ENCODE data around the gene SAP30L.

The SAP30L gene

GRCh38 chr5:154421868-154422267 lies 23.9 kb upstream of the SAP30L start:
- DNase-seq = no peak

DNA sequence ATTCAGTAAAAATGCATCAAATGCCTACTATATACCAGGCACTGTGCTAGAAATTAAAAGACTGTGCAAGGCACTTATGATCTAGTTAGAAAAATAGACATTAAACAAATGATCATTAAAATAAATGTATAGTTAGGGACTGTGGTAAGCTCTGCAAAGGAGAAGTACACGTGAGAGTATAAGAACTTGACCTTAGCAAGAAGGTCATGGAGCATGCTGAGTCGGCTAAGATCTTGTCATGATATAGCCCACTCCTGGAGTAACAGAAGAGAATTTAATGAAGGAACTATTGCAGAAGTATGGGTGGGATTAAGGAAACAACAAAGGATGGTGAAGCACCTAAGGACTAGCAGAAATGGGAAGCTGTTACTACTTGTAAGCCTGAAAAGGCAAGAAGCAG lies 23.5 kb upstream of the SAP30L start:
- no peak for DNase-seq

DNA sequence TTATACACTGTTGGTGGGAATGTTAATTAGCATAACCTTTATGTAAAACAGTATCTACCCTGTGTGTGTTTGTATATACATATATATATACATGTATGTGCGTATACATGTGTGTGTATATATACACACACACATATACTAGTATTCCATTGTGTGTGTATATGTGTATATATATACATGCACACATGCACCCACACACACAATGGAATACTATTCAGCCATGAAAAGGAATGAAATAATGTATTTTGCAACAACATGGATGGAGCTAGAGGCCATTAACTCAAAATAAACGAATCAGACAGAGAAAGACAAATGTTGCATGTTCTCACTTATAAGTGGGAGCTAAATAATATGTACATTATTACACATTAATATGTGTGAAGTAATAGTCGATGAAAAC lies 17.6 kb upstream of the SAP30L start:
- DNase-seq = no peak

GRCh38 chr5:154429341-154429740 lies 16.5 kb upstream of the SAP30L start:
- DNase-seq = no peak

GRCh38 chr5:154430466-154430865 lies 15.3 kb upstream of the SAP30L start:
- no peak for DNase-seq

- no peak for DNase-seq
These were observed 14.7 kb upstream of the SAP30L start for GRCh38 chr5:154430961-154431630.

DNA sequence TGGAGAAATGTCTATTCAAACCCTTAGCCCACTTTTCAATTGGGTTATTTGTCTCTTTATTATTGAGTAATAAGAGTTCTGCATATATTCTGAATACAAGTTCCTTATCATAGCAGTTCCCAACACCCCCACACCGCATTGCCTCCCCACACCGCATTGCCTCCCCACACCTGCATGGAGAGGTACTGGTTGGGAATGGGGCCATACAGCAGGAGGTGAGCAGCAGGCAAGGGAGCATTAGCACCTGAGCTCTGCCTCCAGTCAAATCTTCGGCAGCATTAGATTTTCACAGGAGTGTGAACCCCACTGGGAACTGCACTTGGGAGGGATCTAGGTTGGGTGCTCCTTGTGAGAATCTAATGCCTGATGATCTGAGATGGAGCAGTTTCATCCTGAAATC lies 10.6 kb upstream of the SAP30L start:
- DNase-seq = no peak

DNA sequence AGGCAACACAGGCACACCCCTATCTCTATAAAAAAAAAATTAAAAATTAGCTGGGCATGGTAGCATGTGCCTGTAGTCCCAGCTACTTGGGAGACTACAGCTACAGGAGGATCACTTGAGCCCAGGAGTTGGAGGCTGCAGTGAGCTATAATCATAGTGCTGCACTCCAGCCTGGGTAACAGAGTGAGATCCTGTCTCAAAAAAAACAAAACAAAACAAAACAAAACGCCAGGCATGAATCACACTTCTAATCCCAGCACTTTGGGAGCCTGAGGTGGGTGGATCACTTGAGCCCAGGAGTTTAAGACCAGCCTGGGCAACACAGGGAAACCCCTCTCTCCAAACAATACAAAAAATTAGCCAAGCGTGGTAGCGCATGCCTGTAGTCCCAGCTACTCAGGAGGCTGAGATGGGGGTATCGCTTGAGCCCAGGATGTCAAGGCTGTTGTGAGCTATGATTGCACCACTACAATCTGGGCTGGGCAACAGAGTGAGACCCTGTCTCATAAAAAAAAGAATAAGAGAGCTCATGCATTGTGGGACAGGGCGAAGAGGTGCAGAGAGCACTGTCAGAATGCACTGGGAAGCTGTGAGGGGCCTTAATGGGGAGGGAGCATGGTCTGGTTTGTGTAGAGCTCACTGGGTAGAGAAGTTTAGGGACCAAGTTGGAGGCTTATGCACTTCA lies 8.4 kb upstream of the SAP30L start:
- no peak for DNase-seq

GRCh38 chr5:154440540-154440939 lies 5.3 kb upstream of the SAP30L start:
- no peak for DNase-seq

DNA sequence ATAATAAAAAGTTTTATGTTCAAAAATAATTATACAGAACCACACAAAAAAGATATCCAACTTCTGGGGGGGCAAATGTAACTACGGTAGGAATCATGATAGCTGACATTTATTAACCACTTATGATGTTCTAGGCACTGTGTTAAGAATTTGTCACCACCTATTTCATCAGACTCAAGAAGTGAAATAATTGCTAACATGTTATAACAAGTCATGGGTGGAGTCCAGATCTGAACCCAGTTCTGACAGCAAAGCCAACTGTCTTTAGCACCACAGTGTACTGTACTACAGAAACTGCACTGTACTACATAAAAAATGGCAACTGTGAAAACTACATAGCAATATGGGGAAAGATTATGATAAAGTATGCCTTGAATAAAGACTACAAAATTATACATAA lies 3.0 kb upstream of the SAP30L start:
- no peak for DNase-seq

GRCh38 chr5:154444556-154445421 lies 1.0 kb upstream of the SAP30L start:
- DNase-seq = no peak

DNA sequence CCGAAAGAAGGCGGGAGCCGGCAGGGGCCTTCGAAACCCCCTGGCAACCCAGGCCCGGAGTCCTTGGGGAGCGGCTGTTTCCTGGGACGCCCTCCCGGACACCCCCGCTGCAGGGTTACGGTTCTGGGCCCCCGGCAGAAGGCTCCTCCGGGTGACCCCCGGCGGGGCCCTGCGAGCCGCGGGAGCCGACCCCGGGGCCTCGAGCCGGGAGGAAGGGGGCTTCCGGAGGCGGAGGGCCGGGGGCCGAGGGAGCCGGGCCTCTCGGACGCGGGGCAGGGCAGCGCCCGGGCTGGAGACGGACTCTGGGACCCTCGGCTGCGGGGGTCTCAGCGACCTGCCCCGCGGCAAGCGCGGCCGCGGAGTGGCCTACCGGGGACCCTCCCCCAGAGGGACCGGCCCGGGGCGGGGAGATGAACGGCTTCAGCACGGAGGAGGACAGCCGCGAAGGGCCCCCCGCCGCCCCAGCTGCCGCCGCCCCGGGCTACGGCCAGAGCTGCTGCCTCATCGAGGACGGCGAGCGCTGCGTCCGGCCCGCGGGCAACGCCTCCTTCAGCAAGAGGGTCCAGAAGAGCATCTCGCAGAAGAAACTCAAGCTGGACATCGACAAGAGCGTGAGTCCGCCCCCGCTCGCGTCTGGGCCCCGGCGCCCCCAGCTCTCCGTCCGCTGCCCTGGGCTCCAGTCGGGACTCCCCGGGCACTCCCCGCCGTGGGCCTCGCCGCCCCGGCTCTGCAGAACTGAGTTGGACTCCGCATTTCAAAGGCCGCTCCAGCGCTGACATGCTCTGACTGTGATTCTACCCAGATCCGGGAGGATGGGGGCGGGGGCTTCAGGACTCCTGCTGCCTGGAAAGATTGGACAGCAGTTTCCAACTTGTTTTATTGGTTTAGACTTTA lies 645 bp downstream of the SAP30L start:
- peak; percentile 41 for DNase-seq

- no peak for DNase-seq
These were observed 1.4 kb downstream of the SAP30L start for GRCh38 chr5:154447089-154447725.

GRCh38 chr5:154449786-154450185 lies 4.0 kb downstream of the SAP30L start:
- DNase-seq = no peak

- DNase-seq = no peak
These were observed 6.2 kb downstream of the SAP30L start for GRCh38 chr5:154451957-154452356.

DNA sequence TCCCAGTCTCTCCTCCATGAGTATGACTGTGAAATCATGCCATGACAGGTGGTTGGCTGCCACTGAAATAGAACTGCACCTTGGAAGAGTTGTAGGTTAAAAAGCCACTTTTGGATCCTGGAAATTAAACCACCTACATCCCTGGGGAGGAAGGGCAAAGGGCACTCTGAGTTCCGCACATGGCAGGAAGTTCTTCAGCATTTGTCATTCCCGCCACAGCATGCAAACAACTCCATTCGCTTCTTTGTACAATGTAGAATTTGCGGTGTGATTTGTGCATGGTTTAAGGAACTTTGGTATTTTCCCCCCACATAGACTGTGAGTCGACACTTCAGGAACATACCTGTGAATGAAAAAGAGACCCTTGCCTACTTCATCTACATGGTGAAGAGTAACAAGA lies 9.8 kb downstream of the SAP30L start:
- DNase-seq = no peak

- DNase-seq = no peak
These were observed 10.7 kb downstream of the SAP30L start for GRCh38 chr5:154456540-154456939.

DNA sequence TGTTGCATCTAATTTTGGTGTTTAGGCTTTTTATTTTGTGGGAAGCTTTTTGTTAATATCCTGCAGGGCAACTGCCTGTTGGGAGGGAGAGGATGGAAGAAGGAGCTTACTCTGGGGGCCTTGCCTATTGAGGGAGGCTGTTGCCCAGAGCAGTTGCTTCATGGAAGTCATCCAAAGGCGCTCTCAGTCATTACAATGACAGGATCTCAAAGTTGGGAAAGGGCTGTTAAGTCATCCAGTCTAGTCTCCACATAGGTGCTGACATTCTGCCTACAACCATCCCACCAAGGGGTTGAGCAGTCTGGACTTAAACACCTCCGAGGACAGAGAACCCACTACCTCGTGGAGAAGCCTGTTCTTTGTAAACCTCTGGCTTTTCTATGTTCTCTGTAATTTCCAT lies 13.2 kb downstream of the SAP30L start:
- DNase-seq = no peak

- DNase-seq = no peak
These were observed 14.4 kb downstream of the SAP30L start for GRCh38 chr5:154460172-154460571.

DNA sequence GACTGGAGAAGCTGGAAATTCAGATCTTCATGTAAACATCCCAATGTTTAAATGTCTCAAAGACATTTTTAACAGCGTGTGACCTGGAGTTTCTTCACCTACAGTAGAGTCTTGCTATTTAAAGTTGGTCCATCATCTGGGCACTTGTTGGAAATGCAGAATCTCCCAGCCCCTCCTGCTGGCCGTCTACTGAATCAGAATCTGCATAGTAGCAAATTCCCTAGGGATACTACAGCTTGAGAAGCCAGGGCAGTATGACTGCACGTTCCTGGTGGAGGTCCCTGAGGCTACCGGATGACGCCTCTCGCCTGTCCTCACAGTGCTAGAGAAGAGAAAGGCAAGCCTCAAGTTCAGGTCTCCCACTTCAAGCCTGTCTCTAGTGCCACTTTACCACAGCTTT lies 15.7 kb downstream of the SAP30L start:
- no peak for DNase-seq

DNA sequence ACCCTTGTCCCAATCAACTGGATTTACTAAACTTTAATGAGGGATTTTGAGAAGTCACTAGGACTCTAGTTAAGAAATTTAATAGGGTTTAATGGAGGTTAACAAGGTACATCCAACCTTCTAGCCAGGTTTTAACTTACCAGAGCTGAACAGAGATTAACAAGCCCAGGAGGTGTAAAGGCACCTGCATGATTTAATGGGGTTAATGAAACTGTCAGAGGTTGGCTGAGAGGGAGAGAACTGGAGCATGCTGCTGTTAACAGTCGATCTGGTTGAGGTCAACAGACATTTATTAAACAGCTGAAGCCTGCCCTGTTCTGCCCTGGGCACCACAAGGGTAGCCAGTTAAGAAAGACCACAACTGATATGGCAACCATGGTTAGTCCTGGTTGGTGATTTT lies 18.6 kb downstream of the SAP30L start:
- no peak for DNase-seq

GRCh38 chr5:154465169-154465568 lies 19.4 kb downstream of the SAP30L start:
- DNase-seq = no peak
